ENCODE measurements around the gene EHMT1. TPM values are rescaled to one million over a fixed set of nuclear protein-coding genes. Genes with fewer than 3 reads are reported as not detected.

The EHMT1 gene
- total and polyA plus RNA-seq, 2 experiments from 2014 or later: 46.0 to 47.7 TPM

DNA sequence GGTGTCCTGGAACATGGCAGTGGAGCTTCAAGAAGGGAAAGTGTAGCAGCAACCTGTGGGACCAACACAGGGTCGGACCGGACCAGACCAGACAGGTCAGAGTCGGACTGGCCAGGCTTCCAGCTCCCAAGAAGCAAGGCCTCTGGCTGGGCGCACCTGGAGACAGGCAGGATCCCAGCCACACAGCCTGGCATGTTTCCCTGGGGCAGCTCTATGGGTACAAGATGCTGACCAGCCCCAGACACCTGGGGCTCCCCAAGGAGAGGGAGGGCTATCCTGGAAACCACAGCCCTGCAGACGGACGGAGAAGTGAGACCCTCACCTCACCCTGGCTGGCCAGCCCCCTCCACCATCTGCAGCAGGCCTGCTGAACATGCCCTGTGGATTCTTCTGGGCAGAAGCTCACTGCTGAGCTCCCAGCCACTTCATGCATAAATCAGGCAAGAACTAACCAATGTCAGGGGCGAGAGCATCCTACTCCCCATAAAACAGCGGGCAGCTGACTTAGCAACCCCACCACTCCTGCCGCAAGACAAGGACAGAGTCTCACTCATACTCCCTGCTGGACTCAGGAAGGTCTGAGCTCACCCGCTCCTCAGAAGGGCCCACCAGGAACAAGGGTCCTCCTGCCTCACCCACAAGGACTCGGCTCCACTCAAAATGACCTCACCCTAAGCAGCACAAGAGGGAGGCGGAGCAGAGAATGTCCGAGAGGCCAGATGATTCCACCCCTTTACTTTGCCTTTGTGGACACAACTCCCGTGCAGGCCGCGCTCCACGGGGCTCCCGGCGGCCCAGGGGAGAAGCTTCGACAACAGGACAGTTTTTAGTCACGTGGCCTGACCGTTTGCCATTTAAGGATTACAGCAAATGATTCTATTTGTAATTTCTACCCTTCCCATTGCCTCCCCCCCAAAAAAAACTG lies 37.2 kb upstream of the EHMT1 start:
- Histone ChIP-seq H3K9me3 (ENCODE audit: low read depth) (no peaks in the 10 kb centered on the region), H3K27me3 (no peaks in the 10 kb centered on the region), H3K4me1 (ENCODE audit: insufficient read depth) (peaks cover 15% of the 10 kb centered on the region), H3K9me2 (replicated peaks; ENCODE audit: insufficient read depth) (no peaks in the 10 kb centered on the region), H3K36me3 (replicated peaks; ENCODE audit: insufficient read depth, low read depth) (no peaks in the 10 kb centered on the region), H3K79me2 (peaks cover 19% of the 10 kb centered on the region), H3K4me2 (no peak overlapping the region), H3K4me3 (no peak overlapping the region), H3K27ac (no peak overlapping the region), H2AFZ (no peak overlapping the region), H4K20me1 (ENCODE audit: insufficient read depth, poor library complexity, severe bottlenecking) (no peaks in the 10 kb centered on the region)
- DNase-seq (ENCODE audit: low spot score): no peak
- TF ChIP-seq EZH2 (IDR thresholded peaks at IDR 0.05; ENCODE audit: borderline replicate concordance) (no peak), EZH2phosphoT487 (IDR thresholded peaks at IDR 0.05; ENCODE audit: low read depth, severe bottlenecking, unreplicated experiment) (no peak)
- TF ChIP-seq, protein P1, sequence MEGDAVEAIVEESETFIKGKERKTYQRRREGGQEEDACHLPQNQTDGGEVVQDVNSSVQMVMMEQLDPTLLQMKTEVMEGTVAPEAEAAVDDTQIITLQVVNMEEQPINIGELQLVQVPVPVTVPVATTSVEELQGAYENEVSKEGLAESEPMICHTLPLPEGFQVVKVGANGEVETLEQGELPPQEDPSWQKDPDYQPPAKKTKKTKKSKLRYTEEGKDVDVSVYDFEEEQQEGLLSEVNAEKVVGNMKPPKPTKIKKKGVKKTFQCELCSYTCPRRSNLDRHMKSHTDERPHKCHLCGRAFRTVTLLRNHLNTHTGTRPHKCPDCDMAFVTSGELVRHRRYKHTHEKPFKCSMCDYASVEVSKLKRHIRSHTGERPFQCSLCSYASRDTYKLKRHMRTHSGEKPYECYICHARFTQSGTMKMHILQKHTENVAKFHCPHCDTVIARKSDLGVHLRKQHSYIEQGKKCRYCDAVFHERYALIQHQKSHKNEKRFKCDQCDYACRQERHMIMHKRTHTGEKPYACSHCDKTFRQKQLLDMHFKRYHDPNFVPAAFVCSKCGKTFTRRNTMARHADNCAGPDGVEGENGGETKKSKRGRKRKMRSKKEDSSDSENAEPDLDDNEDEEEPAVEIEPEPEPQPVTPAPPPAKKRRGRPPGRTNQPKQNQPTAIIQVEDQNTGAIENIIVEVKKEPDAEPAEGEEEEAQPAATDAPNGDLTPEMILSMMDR (IDR thresholded peaks at IDR 0.05; ENCODE audit: poor library complexity): no peak
- 95% methylated on average over 22 of the region's 22 CpGs for WGBS (ENCODE audit: low lambda C conversion rate, missing lambda C conversion rate)

DNA sequence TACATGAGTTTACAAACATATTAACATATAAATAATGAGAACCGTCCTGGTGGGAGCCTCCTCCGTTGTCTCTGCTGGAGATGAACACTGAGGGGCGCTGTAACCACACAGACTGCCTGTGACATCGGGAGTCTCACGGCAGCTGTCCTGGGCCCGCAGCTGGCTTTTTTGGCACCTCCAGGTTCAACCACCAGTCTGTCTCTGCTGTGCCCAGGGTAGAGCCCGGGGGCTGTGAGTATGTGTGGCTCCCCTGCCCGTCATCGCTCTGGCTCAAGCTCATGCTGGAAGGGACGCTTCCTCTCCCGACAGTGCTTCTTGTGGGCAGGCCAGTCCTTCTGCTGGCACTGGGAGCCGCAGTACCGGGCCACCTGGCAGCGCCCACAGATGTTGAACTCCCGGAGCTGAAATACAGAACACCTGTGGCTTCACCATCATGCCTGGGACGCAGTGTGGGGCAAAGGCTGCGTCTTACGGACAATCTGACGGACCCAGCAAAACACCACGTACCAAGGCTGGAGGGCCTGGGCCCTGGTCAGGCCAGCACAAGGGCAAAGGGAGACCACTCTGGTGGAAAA lies 36.4 kb upstream of the EHMT1 start:
- peaks cover 9% of the 10 kb centered on the region for H3K4me1 ChIP-seq (ENCODE audit: insufficient read depth)
- H3K36me3 ChIP-seq (replicated peaks; ENCODE audit: insufficient read depth, low read depth): no peaks in the 10 kb centered on the region
- no peak for DNase-seq (ENCODE audit: low spot score)
- 92% methylated on average over 20 of the region's 20 CpGs for WGBS (ENCODE audit: low lambda C conversion rate, missing lambda C conversion rate)
- peaks cover 18% of the 10 kb centered on the region for H3K79me2 ChIP-seq
- no peaks in the 10 kb centered on the region for H4K20me1 ChIP-seq (ENCODE audit: insufficient read depth, poor library complexity, severe bottlenecking)
- no peaks in the 10 kb centered on the region for H3K27me3 ChIP-seq
- H2AFZ ChIP-seq: no peak overlapping the region
- TF ChIP-seq, protein P1 (IDR thresholded peaks at IDR 0.05; ENCODE audit: poor library complexity): peak; percentile 29
- no peak for TF ChIP-seq EZH2phosphoT487 (IDR thresholded peaks at IDR 0.05; ENCODE audit: low read depth, severe bottlenecking, unreplicated experiment)
- no peak overlapping the region for H3K4me3 ChIP-seq
- no peak overlapping the region for H3K4me2 ChIP-seq
- H3K9me3 ChIP-seq (ENCODE audit: low read depth): no peaks in the 10 kb centered on the region
- no peaks in the 10 kb centered on the region for H3K9me2 ChIP-seq (replicated peaks; ENCODE audit: insufficient read depth)
- no peak overlapping the region for H3K27ac ChIP-seq

DNA sequence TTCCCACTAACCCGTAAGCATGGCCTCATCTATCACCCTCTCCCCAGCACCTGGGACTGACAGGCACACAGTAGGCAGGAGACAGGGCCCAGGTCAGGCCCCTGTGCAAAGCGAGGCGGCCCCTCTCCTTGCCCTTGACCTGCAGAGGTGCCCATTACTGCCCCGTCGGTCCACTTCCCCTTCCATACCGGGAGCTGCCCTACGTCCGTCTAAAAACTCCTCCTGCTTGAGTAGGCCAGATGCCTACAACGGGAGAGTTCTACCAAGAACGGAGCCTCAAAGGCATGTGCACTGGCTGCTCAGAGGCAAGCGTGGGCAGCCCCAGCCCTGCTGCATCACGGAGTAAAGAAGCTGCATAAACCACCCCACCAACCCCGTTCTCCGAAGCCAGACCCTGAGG lies 35.5 kb upstream of the EHMT1 start:
- no peak for DNase-seq (ENCODE audit: low spot score)
- peaks cover 4% of the 10 kb centered on the region for H3K4me1 ChIP-seq (ENCODE audit: insufficient read depth)
- peaks cover under 1% of the 10 kb centered on the region for H4K20me1 ChIP-seq (ENCODE audit: insufficient read depth, poor library complexity, severe bottlenecking)
- WGBS (ENCODE audit: low lambda C conversion rate, missing lambda C conversion rate): 89% methylated on average over 14 of the region's 14 CpGs
- no peak overlapping the region for H3K4me2 ChIP-seq
- no peaks in the 10 kb centered on the region for H3K9me2 ChIP-seq (replicated peaks; ENCODE audit: insufficient read depth)
- H3K9me3 ChIP-seq (ENCODE audit: low read depth): no peaks in the 10 kb centered on the region
- no peaks in the 10 kb centered on the region for H3K27me3 ChIP-seq
- H3K36me3 ChIP-seq (replicated peaks; ENCODE audit: insufficient read depth, low read depth): no peaks in the 10 kb centered on the region
- TF ChIP-seq EZH2 (IDR thresholded peaks at IDR 0.05; ENCODE audit: borderline replicate concordance) (no peak), EZH2phosphoT487 (IDR thresholded peaks at IDR 0.05; ENCODE audit: low read depth, severe bottlenecking, unreplicated experiment) (no peak)
- TF ChIP-seq, protein P1 (IDR thresholded peaks at IDR 0.05; ENCODE audit: poor library complexity): no peak
- peaks cover 17% of the 10 kb centered on the region for H3K79me2 ChIP-seq
- no peak overlapping the region for H2AFZ ChIP-seq
- H3K4me3 ChIP-seq: no peak overlapping the region
- no peak overlapping the region for H3K27ac ChIP-seq
